H1 (cell line): ENCODE data around the gene SYT17. TPM values are rescaled to one million over a fixed set of nuclear protein-coding genes. Genes with fewer than 3 reads are reported as not detected.

Experiments used
- ATF3 ChIP-seq: IDR thresholded peaks from 2 replicates; pipeline ENCODE4 v1.6.1; 2011; ENCODE audit warnings: low read depth, mild to moderate bottlenecking, low read length; ENCODE audit not compliant: insufficient read depth
- MAFK ChIP-seq: IDR thresholded peaks from 2 replicates; pipeline ENCODE4 v1.6.1; 2012; ENCODE audit warnings: low read depth, mild to moderate bottlenecking, improper control_type of control experiment, low read length
- RBBP5 ChIP-seq: IDR thresholded peaks from 2 replicates; pipeline ENCODE4 v1.7.1; 2012; ENCODE audit warnings: low read depth, mild to moderate bottlenecking, inconsistent platforms, low read length, moderate library complexity, borderline replicate concordance
- RXRA ChIP-seq: IDR thresholded peaks from 2 replicates; pipeline ENCODE4 v1.6.1; 2011; ENCODE audit warnings: low read depth, mild to moderate bottlenecking, low read length, moderate library complexity; ENCODE audit not compliant: insufficient read depth
- SIRT6 ChIP-seq: IDR thresholded peaks from one replicate; pipeline ENCODE4 v1.7.1; 2012; ENCODE audit warnings: low read length, inconsistent platforms
- SIX5 ChIP-seq: IDR thresholded peaks from 2 replicates; pipeline ENCODE4 v1.6.1; 2011; ENCODE audit warnings: mild to moderate bottlenecking, low read depth, low read length
- SP1 ChIP-seq: IDR thresholded peaks from 2 replicates; pipeline ENCODE4 v1.6.1; 2011; ENCODE audit warnings: low read depth, low read length
- SP2 ChIP-seq: IDR thresholded peaks from 2 replicates; pipeline ENCODE4 v1.6.1; 2012; ENCODE audit warnings: mild to moderate bottlenecking, low read length, inconsistent platforms
- SUZ12 ChIP-seq: fragments of 200-600 bp; sonication (generic); IDR thresholded peaks from 2 replicates; pipeline ENCODE4 v1.6.1; 2012; ENCODE audit warnings: mild to moderate bottlenecking, inconsistent platforms, low read length, moderate library complexity, mixed read lengths
- polyA plus RNA-seq, 7 experiments: library from polyadenylated mRNA; depleted of rRNA in 3 of 7; stranded (reverse) in 5 of 7; unstranded in 2 of 7; fragments of >200 nt in 5 of 7; fragments of 200-250 nt in 2 of 7; gene quantifications; 1 replicate in 5 of 7; 2 replicates in 1 of 7; 4 replicates in 1 of 7; pipeline versions ENCODE4 v1.2.1 to v1.2.3, GENCODE V29; 2011 to 2013; ENCODE audit warnings: missing spikeins in 2 of 7, mixed read lengths in 2 of 7
- total RNA-seq: library from RNA; stranded (reverse); fragmentation: NEBNext Ultra II Directional; extraction: Animal tissue kit (Norgen Biotek cat#: 25700); gene quantifications from 2 replicates; pipeline ENCODE4 v1.2.1, GENCODE V29; 2021

The SYT17 gene
- total and polyA plus RNA-seq, 2 of the 8 experiments (the other 6 are each of a cell fraction or from before 2014, with no cell fraction given) = 5.8 to 18.1 TPM

GRCh38 chr16:19304750-19305149 is 136.7 kb downstream of the SYT17 start (continued):
- TF ChIP-seq ATF3 = no peak
- no peak for TF ChIP-seq RXRA
- no peak for TF ChIP-seq SIRT6
- TF ChIP-seq SUZ12 = no peak
- TF ChIP-seq RBBP5 = no peak
- TF ChIP-seq SP2 = no peak
- TF ChIP-seq SIX5 = no peak
- peak; percentile 47; the same call in 1 of the 2 replicates for TF ChIP-seq MAFK
- TF ChIP-seq SP1 = no peak
